Stomach smooth muscle (tissue), 2 donors: ENCODE results near the gene CEP63.

ENCODE experiments used
- H3K27ac ChIP-seq: one replicate; pipeline ENCODE4 v1.7.0; 2013; ENCODE audit warnings: mild to moderate bottlenecking, low read length, inconsistent platforms
- H3K27me3 ChIP-seq, 2 donors: one replicate each; pipeline ENCODE4 v1.7.0; 2013; ENCODE audit warnings: low read length in 2 of 2; ENCODE audit not compliant: insufficient read depth in 2 of 2, control insufficient read depth in 1 of 2
- H3K36me3 ChIP-seq, 2 donors: one replicate each; pipeline ENCODE4 v1.7.0; 2013; ENCODE audit warnings: low read length in 2 of 2; ENCODE audit not compliant: control insufficient read depth in 2 of 2, insufficient read depth in 2 of 2
- H3K4me1 ChIP-seq: one replicate; pipeline ENCODE4 v1.7.0; 2013; ENCODE audit warnings: low read length; ENCODE audit not compliant: control insufficient read depth, insufficient read depth
- H3K4me3 ChIP-seq, 2 donors: one replicate each; pipeline ENCODE4 v1.7.0; 2013; ENCODE audit warnings: low read length in 2 of 2
- H3K9ac ChIP-seq, 2 donors: one replicate each; pipeline ENCODE4 v1.7.0; 2013; ENCODE audit warnings: low read length in 2 of 2, mild to moderate bottlenecking in 1 of 2
- H3K9me3 ChIP-seq, 2 donors: one replicate each; pipeline ENCODE4 v1.7.0; 2013; ENCODE audit warnings: low read length in 2 of 2; ENCODE audit not compliant: control insufficient read depth in 2 of 2
- donor health status: healthy.
- donor health status: Pancreatic carcinoma.

The CEP63 gene

GRCh38 chr3:134618478-134619300, 132.8 kb downstream of the CEP63 start:
- H3K9me3 ChIP-seq = no peaks in the 10 kb centered on the region
- H3K27ac ChIP-seq = no peak overlapping the region
- no peak overlapping the region for H3K4me3 ChIP-seq
- no peaks in the 10 kb centered on the region for H3K27me3 ChIP-seq
- H3K36me3 ChIP-seq = peaks cover 11 to 32% of the 10 kb centered on the region in 2 donors
- H3K9ac ChIP-seq = no peak overlapping the region
- no peaks in the 10 kb centered on the region for H3K4me1 ChIP-seq

- no peaks in the 10 kb centered on the region for H3K4me1 ChIP-seq
- H3K9ac ChIP-seq = no peak overlapping the region
- peaks cover 11 to 34% of the 10 kb centered on the region in 2 donors for H3K36me3 ChIP-seq
- no peaks in the 10 kb centered on the region for H3K9me3 ChIP-seq
- H3K27me3 ChIP-seq = no peaks in the 10 kb centered on the region
- no peak overlapping the region for H3K27ac ChIP-seq
- H3K4me3 ChIP-seq = no peak overlapping the region
Observed at GRCh38 chr3:134619301-134619615, 133.4 kb downstream of the CEP63 start.

GRCh38 chr3:134619884-134620445, 134.1 kb downstream of the CEP63 start:
- Histone ChIP-seq H3K36me3 (peaks cover 11 to 33% of the 10 kb centered on the region in 2 donors), H3K27ac (no peak overlapping the region), H3K9me3 (no peaks in the 10 kb centered on the region), H3K4me1 (no peaks in the 10 kb centered on the region), H3K9ac (no peak overlapping the region), H3K4me3 (no peak overlapping the region), H3K27me3 (no peaks in the 10 kb centered on the region)

GRCh38 chr3:134620476-134621115, 134.7 kb downstream of the CEP63 start:
- no peak overlapping the region for H3K27ac ChIP-seq
- H3K4me1 ChIP-seq = no peaks in the 10 kb centered on the region
- H3K27me3 ChIP-seq = no peaks in the 10 kb centered on the region
- no peak overlapping the region for H3K9ac ChIP-seq
- H3K9me3 ChIP-seq = no peaks in the 10 kb centered on the region
- no peak overlapping the region for H3K4me3 ChIP-seq
- peaks cover 11 to 32% of the 10 kb centered on the region in 2 donors for H3K36me3 ChIP-seq

GRCh38 chr3:134621854-134622253, 136.0 kb downstream of the CEP63 start:
- no peaks in the 10 kb centered on the region for H3K4me1 ChIP-seq
- H3K27me3 ChIP-seq = no peaks in the 10 kb centered on the region
- no peak overlapping the region for H3K27ac ChIP-seq
- H3K9me3 ChIP-seq = no peaks in the 10 kb centered on the region
- no peak overlapping the region for H3K4me3 ChIP-seq
- H3K36me3 ChIP-seq = peaks cover 21 to 32% of the 10 kb centered on the region in 2 donors
- H3K9ac ChIP-seq = no peak overlapping the region

- Histone ChIP-seq H3K4me1 (no peaks in the 10 kb centered on the region), H3K27ac (no peak overlapping the region), H3K36me3 (peaks cover 21 to 40% of the 10 kb centered on the region in 2 donors), H3K27me3 (no peaks in the 10 kb centered on the region), H3K4me3 (no peak overlapping the region), H3K9ac (no peak overlapping the region), H3K9me3 (no peaks in the 10 kb centered on the region)
Observed at GRCh38 chr3:134622806-134623365, 137.0 kb downstream of the CEP63 start.

GRCh38 chr3:134623615-134624245, 137.9 kb downstream of the CEP63 start:
- Histone ChIP-seq H3K4me1 (no peaks in the 10 kb centered on the region), H3K9me3 (no peaks in the 10 kb centered on the region), H3K9ac (no peak overlapping the region), H3K4me3 (no peak overlapping the region), H3K36me3 (peaks cover 19 to 44% of the 10 kb centered on the region in 2 donors), H3K27me3 (no peaks in the 10 kb centered on the region), H3K27ac (no peak overlapping the region)
